ENCODE results near the gene ARFGAP3. TPM values are rescaled to one million over a fixed set of nuclear protein-coding genes. Genes with fewer than 3 reads are reported as not detected.

The ARFGAP3 gene
- total RNA-seq, 1 experiment from 2014 or later = 37.4 TPM

DNA sequence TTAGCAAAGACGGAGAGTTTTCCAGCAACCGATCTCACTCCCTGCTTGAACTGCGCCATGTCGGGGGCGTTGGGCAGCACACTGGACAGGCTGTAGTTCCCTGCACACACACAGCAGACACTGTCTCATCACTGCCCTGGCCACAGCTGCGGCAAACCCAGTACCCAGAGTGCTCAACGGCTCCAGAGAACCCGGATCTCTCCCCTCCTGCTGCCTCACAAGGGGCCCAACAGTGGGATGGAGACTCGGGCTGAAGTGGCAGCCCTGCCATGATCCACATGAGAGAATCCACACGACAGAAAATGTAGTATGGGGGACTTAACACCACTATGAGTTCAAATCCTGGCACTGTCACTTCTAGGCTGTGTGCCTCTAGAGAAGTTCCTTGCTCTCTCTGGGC, 58.0 kb downstream of the ARFGAP3 start:
- Mint-ChIP-seq H3K36me3 (ENCODE audit: insufficient read depth, unreplicated experiment) (peaks cover 41% of the 10 kb centered on the region), H3K9me3 (ENCODE audit: unreplicated experiment) (no peaks in the 10 kb centered on the region), H3K27me3 (ENCODE audit: insufficient read depth, unreplicated experiment) (no peaks in the 10 kb centered on the region), H3K27ac (ENCODE audit: unreplicated experiment) (no peak overlapping the region), H3K4me1 (ENCODE audit: low read depth, unreplicated experiment) (no peaks in the 10 kb centered on the region), H3K4me3 (ENCODE audit: unreplicated experiment) (no peak overlapping the region)
- Histone ChIP-seq H3K9me3 (no peaks in the 10 kb centered on the region), H3K36me3 (ENCODE audit: control insufficient read depth, insufficient read depth, low read length) (peaks cover 2% of the 10 kb centered on the region; the same call in 1 of the 2 replicates), H3K27me3 (replicated peaks; ENCODE audit: control insufficient read depth, insufficient read depth, low read length) (no peaks in the 10 kb centered on the region), H3K4me1 (no peaks in the 10 kb centered on the region), H3K4me3 (ENCODE audit: low read depth, low read length) (no peak overlapping the region)
- no peak for TF ChIP-seq CTCF (IDR thresholded peaks at IDR 0.05; ENCODE audit: insufficient read depth in 1 of 2, low read depth in 1 of 2, low read length in 1 of 2, severe bottlenecking in 1 of 2, unreplicated experiment in 1 of 2)
- intact Hi-C loops (cut with micrococcal nuclease; ENCODE audit: unreplicated experiment) = no loop called here
- ChIA-PET POLR2A (no interaction called here), CTCF (interaction anchor here (0.6 kb wide), 1 partner anchor 291 kb away, joined by 3 read pairs; no protein-coding TSS in a partner anchor)
- no peak for DNase-seq
- no TSS peak for BruUV-seq (replicated peaks)

DNA sequence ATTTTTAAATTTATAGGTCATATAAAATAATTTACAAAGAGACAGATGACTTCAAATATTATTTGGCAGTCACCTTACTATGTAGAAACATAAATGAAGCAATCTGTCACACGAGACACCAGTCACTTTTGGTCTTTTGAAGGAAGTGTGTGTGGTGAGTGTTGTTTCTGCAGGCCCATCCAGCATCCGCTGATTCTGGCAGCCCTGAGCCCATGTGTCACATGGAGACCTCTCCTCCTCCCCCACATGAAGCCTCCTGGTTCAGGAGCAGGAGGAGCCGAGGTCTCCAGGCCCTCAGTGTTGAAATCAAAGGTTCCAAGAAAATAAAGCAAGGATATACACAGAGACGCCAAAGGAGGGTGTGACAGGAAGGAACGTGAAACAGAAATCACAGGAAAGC, 60.1 kb downstream of the ARFGAP3 start:
- POLR2A ChIA-PET = interaction anchor here (0.5 kb wide), 1 partner anchor 256 kb away, joined by 6 read pairs; no protein-coding TSS in a partner anchor
- no peaks in the 10 kb centered on the region for H3K27me3 Mint-ChIP-seq (ENCODE audit: insufficient read depth, unreplicated experiment)
- H3K4me1 ChIP-seq = no peaks in the 10 kb centered on the region
- H3K4me3 ChIP-seq (ENCODE audit: low read depth, low read length) = no peak overlapping the region
- no peak for DNase-seq
- H3K27me3 ChIP-seq (replicated peaks; ENCODE audit: control insufficient read depth, insufficient read depth, low read length) = no peaks in the 10 kb centered on the region
- intact Hi-C loops (cut with micrococcal nuclease; ENCODE audit: unreplicated experiment) = no loop called here
- H3K9me3 ChIP-seq = no peaks in the 10 kb centered on the region
- no peaks in the 10 kb centered on the region for H3K36me3 ChIP-seq (ENCODE audit: control insufficient read depth, insufficient read depth, low read length)
- no peak for TF ChIP-seq CTCF (IDR thresholded peaks at IDR 0.05; ENCODE audit: insufficient read depth in 1 of 2, low read depth in 1 of 2, low read length in 1 of 2, severe bottlenecking in 1 of 2, unreplicated experiment in 1 of 2)
- no TSS peak for BruUV-seq (replicated peaks)
- H3K27ac Mint-ChIP-seq (ENCODE audit: unreplicated experiment) = no peak overlapping the region
- CTCF ChIA-PET = interaction anchor here (1.0 kb wide), 1 partner anchor 389 kb away, joined by 3 read pairs; no protein-coding TSS in a partner anchor
- no peaks in the 10 kb centered on the region for H3K9me3 Mint-ChIP-seq (ENCODE audit: unreplicated experiment)
- H3K4me3 Mint-ChIP-seq (ENCODE audit: unreplicated experiment) = no peak overlapping the region
- H3K36me3 Mint-ChIP-seq (ENCODE audit: insufficient read depth, unreplicated experiment) = peaks cover 31% of the 10 kb centered on the region
- H3K4me1 Mint-ChIP-seq (ENCODE audit: low read depth, unreplicated experiment) = no peaks in the 10 kb centered on the region

DNA sequence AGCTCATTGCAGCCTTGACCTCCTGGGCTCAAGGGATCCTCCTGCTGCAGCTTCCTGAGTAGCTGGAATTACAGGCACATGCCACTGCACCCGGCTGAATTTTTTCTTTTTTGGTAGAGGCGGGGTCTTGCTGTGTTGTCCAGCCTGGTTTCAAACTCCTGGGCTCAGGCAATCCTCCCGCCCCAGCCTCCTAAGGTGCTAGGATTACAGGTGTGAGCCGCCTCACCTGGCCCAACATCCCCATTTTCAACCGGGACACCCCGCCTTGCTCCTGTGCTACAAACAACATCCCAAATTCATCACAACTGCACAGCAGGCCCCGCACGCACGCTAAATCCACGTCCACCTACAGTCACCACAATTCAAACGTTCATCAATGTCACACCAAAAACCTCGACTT, 61.0 kb downstream of the ARFGAP3 start:
- no peak for TF ChIP-seq CTCF (IDR thresholded peaks at IDR 0.05; ENCODE audit: insufficient read depth in 1 of 2, low read depth in 1 of 2, low read length in 1 of 2, severe bottlenecking in 1 of 2, unreplicated experiment in 1 of 2)
- H3K4me3 ChIP-seq (ENCODE audit: low read depth, low read length) = no peak overlapping the region
- no peaks in the 10 kb centered on the region for H3K4me1 Mint-ChIP-seq (ENCODE audit: low read depth, unreplicated experiment)
- H3K36me3 ChIP-seq (ENCODE audit: control insufficient read depth, insufficient read depth, low read length) = no peaks in the 10 kb centered on the region
- CTCF ChIA-PET = interaction anchor here (0.6 kb wide), 1 partner anchor 39 kb away, joined by 3 read pairs; no protein-coding TSS in a partner anchor
- POLR2A ChIA-PET = no interaction called here
- H3K27me3 Mint-ChIP-seq (ENCODE audit: insufficient read depth, unreplicated experiment) = no peaks in the 10 kb centered on the region
- H3K4me1 ChIP-seq = no peaks in the 10 kb centered on the region
- intact Hi-C loops (cut with micrococcal nuclease; ENCODE audit: unreplicated experiment) = no loop called here
- no peaks in the 10 kb centered on the region for H3K9me3 ChIP-seq
- no peak overlapping the region for H3K4me3 Mint-ChIP-seq (ENCODE audit: unreplicated experiment)
- H3K9me3 Mint-ChIP-seq (ENCODE audit: unreplicated experiment) = no peaks in the 10 kb centered on the region
- BruUV-seq (replicated peaks) = no TSS peak
- no peak overlapping the region for H3K27ac Mint-ChIP-seq (ENCODE audit: unreplicated experiment)
- H3K27me3 ChIP-seq (replicated peaks; ENCODE audit: control insufficient read depth, insufficient read depth, low read length) = no peaks in the 10 kb centered on the region
- peaks cover 21% of the 10 kb centered on the region for H3K36me3 Mint-ChIP-seq (ENCODE audit: insufficient read depth, unreplicated experiment)
- DNase-seq = no peak

Measured in Caco-2 (cell line).